ENCODE data around the gene KRTCAP2.

KRTCAP2 gene

DNA sequence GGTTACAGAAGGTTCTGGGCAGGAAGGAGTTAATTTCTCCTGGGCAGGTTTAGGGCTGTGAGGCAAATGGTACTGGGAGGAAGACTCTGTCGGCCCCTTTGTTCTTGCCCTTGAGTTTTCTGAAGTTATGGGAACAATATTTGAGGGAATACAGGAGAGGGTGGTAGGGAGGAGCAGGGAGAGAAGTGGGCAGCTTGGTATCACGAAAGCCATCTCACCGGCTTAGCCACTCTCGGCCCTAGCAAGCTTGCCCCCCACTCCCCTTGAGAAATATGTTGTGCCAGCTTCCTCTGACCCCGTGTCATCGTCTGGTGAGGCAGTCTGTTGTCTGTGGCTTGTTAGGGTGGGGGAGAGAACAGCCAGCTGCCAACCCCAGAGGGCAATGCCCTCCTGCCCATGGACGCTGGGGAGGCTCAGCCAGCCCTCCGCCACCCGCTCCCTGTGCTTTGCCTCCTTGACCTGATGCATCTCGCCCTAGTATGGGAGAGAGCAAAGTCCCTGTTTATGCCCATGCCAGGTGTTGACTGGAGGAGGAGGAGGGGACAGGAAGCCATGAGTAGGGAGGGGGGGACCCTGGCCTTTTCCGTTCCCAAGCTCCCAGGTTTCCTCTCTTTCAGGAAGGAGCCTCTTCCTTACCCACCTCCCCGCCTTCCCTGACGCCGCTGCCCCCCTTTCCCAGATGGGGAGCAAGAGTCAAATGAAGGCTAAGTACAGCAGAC is 44.2 kb downstream of the KRTCAP2 start:
- H3K9me3 ChIP-seq (ENCODE audit: low read depth, low read length) = no peaks in the 10 kb centered on the region
- no peak for DNase-seq (ENCODE audit: low read depth, low spot score)
- H3K27ac ChIP-seq = no peak overlapping the region
- TF ChIP-seq POLR2AphosphoS5 (IDR thresholded peaks at IDR 0.05; ENCODE audit: borderline replicate concordance, low read depth, low read length) (no peak), EZH2 (IDR thresholded peaks at IDR 0.05) (no peak), FOXP2 (optimal IDR thresholded peaks at IDR 0.05; ENCODE audit: control extremely low read depth, extremely low read length, insufficient read depth) (no peak)
- peak overlapping the region; percentile 78 for H3K9ac ChIP-seq (ENCODE audit: insufficient read length)
- H3K4me3 ChIP-seq = peak overlapping the region; percentile 92
- H3K36me3 ChIP-seq (ENCODE audit: insufficient read depth, low read length) = peaks cover 20% of the 10 kb centered on the region

DNA sequence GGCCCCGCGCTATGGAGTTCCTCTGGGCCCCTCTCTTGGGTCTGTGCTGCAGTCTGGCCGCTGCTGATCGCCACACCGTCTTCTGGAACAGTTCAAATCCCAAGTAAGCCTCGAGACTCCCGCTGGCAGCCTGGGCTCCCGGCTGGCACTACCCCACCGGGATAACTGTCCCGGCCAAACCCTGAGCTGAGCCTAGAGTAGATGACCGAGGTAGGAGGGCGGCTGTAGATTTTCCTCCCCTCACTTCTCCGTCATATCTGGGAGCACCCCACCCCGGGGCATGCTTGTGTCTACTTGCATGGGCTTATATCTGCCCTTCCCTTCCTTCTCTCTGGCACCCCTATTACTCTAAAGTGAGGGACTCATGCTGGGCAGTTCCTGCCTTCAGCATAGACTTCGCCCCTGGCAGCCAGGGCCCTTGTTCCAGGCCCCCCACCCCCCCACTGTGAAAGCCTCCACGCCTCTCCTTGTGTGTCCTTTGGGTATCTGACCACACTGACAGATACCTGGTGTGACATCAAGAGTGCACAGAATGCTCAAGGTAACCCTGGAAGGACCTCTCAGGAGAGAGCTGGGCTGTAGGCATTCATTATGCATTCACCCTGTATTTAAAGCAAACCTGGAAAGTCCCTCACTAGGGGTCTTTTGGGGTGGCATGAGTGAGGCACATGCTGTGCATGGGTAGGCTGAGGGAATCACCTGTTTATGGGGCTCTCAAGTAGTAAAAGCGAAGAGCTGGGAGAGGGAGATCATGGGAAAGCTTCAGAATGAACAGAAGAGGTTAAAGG is 44.9 kb downstream of the KRTCAP2 start:
- Histone ChIP-seq H3K9me3 (ENCODE audit: low read depth, low read length) (no peaks in the 10 kb centered on the region), H3K27ac (no peak overlapping the region), H3K36me3 (ENCODE audit: insufficient read depth, low read length) (peaks cover 13% of the 10 kb centered on the region; the same call in 1 of the 2 replicates), H3K4me3 (peak overlapping the region; percentile 92), H3K9ac (ENCODE audit: insufficient read length) (peak overlapping the region; percentile 78)
- DNase-seq (ENCODE audit: low read depth, low spot score) = no peak
- TF ChIP-seq POLR2AphosphoS5 (IDR thresholded peaks at IDR 0.05; ENCODE audit: borderline replicate concordance, low read depth, low read length) (no peak), FOXP2 (optimal IDR thresholded peaks at IDR 0.05; ENCODE audit: control extremely low read depth, extremely low read length, insufficient read depth) (no peak), EZH2 (IDR thresholded peaks at IDR 0.05) (no peak)

DNA sequence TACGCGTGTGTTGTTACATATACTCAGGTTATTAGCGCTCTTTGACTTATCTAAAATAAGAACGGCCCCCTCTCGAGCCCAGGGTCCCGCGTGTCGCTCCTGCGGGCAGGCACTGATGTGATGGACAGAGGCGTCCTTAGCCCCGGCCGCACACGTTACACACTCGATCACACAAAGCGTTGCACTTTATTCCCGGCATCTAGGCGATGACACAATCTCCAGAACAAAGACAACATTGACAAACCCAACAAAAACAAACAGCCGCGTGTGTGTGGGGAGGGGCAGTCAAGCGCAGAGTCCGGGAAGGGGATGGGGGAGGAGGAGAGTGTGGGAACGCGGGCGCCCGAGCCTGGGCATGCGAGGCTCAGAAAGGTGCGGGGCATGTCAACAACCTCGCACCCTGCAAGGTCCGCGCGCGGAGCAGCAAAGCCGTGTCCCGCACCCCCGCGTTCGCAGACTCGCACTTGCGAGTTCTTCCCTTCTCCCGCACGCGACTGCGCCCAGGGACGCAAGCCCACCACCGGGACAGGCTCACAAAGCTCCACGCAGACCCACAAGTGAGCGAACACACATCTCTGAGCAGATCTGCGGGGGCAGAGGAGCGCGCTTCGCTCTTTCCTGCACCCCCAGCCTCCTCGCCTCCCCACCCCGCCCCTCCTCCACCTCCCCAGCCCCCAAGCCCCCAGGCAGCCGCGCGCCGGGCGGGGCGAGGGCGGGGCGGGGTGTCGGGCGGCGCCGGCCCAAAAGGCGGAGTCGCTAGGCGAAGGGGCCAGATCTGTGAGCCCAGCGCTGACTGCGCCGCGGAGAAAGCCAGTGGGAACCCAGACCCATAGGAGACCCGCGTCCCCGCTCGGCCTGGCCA is 45.8 kb downstream of the KRTCAP2 start, which contains the start of gene EFNA1:
EFNA1 (plus strand) TSS at position 772 of the 862 bp plus-strand sequence. CDS start 102 bp downstream, outside the sequence.
- Histone ChIP-seq H3K36me3 (ENCODE audit: insufficient read depth, low read length) (peaks cover 11% of the 10 kb centered on the region; the same call in 1 of the 2 replicates), H3K27ac (peak within 1 kb of the TSS; percentile 80; the same call in 1 of the 2 replicates), H3K9me3 (ENCODE audit: low read depth, low read length) (no peaks in the 10 kb centered on the region), H3K9ac (ENCODE audit: insufficient read length) (peak within 1 kb of the TSS; percentile 78), H3K4me3 (peak within 1 kb of the TSS; percentile 92)
- peak; percentile 93 for TF ChIP-seq POLR2AphosphoS5 (IDR thresholded peaks at IDR 0.05; ENCODE audit: borderline replicate concordance, low read depth, low read length)
- TF ChIP-seq FOXP2 (optimal IDR thresholded peaks at IDR 0.05; ENCODE audit: control extremely low read depth, extremely low read length, insufficient read depth) = peak; percentile 53
- TF ChIP-seq EZH2 (IDR thresholded peaks at IDR 0.05) = no peak
- no peak for DNase-seq (ENCODE audit: low read depth, low spot score)

- DNase-seq (ENCODE audit: low read depth, low spot score) = peak; percentile 35
- TF ChIP-seq EZH2 (IDR thresholded peaks at IDR 0.05) (no peak), POLR2AphosphoS5 (IDR thresholded peaks at IDR 0.05; ENCODE audit: borderline replicate concordance, low read depth, low read length) (peak; percentile 50)
- H3K9ac ChIP-seq (ENCODE audit: insufficient read length) = peak overlapping the region; percentile 59
- peaks cover 8% of the 10 kb centered on the region; the same call in 1 of the 2 replicates for H3K36me3 ChIP-seq (ENCODE audit: insufficient read depth, low read length)
- no peaks in the 10 kb centered on the region for H3K9me3 ChIP-seq (ENCODE audit: low read depth, low read length)
- peak overlapping the region; percentile 92 for H3K4me3 ChIP-seq
- peak overlapping the region; percentile 80; the same call in 1 of the 2 replicates for H3K27ac ChIP-seq
Observed at GRCh38 chr1:155126556-155127104, 46.5 kb downstream of the KRTCAP2 start.

GRCh38 chr1:155125946-155126555 is 47.1 kb downstream of the KRTCAP2 start:
- TF ChIP-seq POLR2AphosphoS5 (IDR thresholded peaks at IDR 0.05; ENCODE audit: borderline replicate concordance, low read depth, low read length) (no peak), FOXP2 (optimal IDR thresholded peaks at IDR 0.05; ENCODE audit: control extremely low read depth, extremely low read length, insufficient read depth) (no peak), EZH2 (IDR thresholded peaks at IDR 0.05) (no peak)
- H3K4me3 ChIP-seq = peak overlapping the region; percentile 92
- peaks cover 2% of the 10 kb centered on the region; the same call in 1 of the 2 replicates for H3K36me3 ChIP-seq (ENCODE audit: insufficient read depth, low read length)
- H3K9me3 ChIP-seq (ENCODE audit: low read depth, low read length) = no peaks in the 10 kb centered on the region
- DNase-seq (ENCODE audit: low read depth, low spot score) = no peak
- H3K27ac ChIP-seq = no peak overlapping the region
- no peak overlapping the region for H3K9ac ChIP-seq (ENCODE audit: insufficient read length)

GRCh38 chr1:155125511-155125945 is 47.6 kb downstream of the KRTCAP2 start:
- Histone ChIP-seq H3K9me3 (ENCODE audit: low read depth, low read length) (no peaks in the 10 kb centered on the region), H3K36me3 (ENCODE audit: insufficient read depth, low read length) (no peaks in the 10 kb centered on the region), H3K9ac (ENCODE audit: insufficient read length) (no peak overlapping the region), H3K27ac (no peak overlapping the region), H3K4me3 (no peak overlapping the region; the same call in 1 of the 2 replicates)
- DNase-seq (ENCODE audit: low read depth, low spot score) = no peak
- no peak for TF ChIP-seq POLR2AphosphoS5 (IDR thresholded peaks at IDR 0.05; ENCODE audit: borderline replicate concordance, low read depth, low read length)
- TF ChIP-seq EZH2 (IDR thresholded peaks at IDR 0.05) = no peak
- no peak for TF ChIP-seq FOXP2 (optimal IDR thresholded peaks at IDR 0.05; ENCODE audit: control extremely low read depth, extremely low read length, insufficient read depth)
